Stomach (tissue), 9 donors: ENCODE measurements around the gene ATXN2. TPM values are rescaled to one million over a fixed set of nuclear protein-coding genes. Genes with fewer than 3 reads are reported as not detected.
"Not testable (repeated sequence)": the region's sequence is repeated elsewhere in the genome, so short reads cannot be mapped to it uniquely, and the experiment has no call there.

Source experiments
- DNase-seq, 2 donors: peaks; one replicate each; pipeline versions ENCODE4 v3.0.0 to v3.0.0-alpha.2; 2013 to 2019
- H3K27ac ChIP-seq, 5 donors: fragments of 200-600 bp in 4 of 5; sonication (generic) in 4 of 5; one replicate each; pipeline ENCODE4 v1.5.1; 2013 to 2019; ENCODE audit warnings: mild to moderate bottlenecking in 1 of 5, moderate library complexity in 1 of 5
- H3K27me3 ChIP-seq, 3 donors: fragments of 200-600 bp; sonication (generic); one replicate each; pipeline ENCODE4 v1.5.1; 2017 to 2019; ENCODE audit warnings: mixed run types in 1 of 3
- H3K36me3 ChIP-seq, 4 donors: fragments of 200-600 bp; sonication (generic); 1 replicate in 3 of 4; 2 replicates in 1 of 4; pipeline ENCODE4 v1.5.1; 2016 to 2019
- H3K4me1 ChIP-seq, 4 donors: fragments of 200-600 bp; sonication (generic); one replicate each; pipeline ENCODE4 v1.5.1; 2016 to 2019
- H3K4me3 ChIP-seq, 4 donors: fragments of 200-600 bp; sonication (generic) in 3 of 4; one replicate each; pipeline ENCODE4 v1.5.1; 2016 to 2019; ENCODE audit warnings: mild to moderate bottlenecking in 1 of 4
- H3K9me3 ChIP-seq, 4 donors: fragments of 200-600 bp; sonication (generic); one replicate each; pipeline ENCODE4 v1.5.1; 2016 to 2019
- CTCF ChIP-seq, 7 experiments: fragments of 450-650 bp in 4 of 7; fragments of 200-600 bp in 3 of 7; sonication (generic) in 3 of 7; IDR thresholded peaks; one replicate each; pipeline ENCODE4 v1.5.1; 2016 to 2019; ENCODE audit warnings: antibody characterized with exemption in 7 of 7, control low read depth in 2 of 7, mild to moderate bottlenecking in 1 of 7
- EP300 ChIP-seq: sonication (generic); formaldehyde crosslinking; IDR thresholded peaks from one replicate; pipeline ENCODE4 v1.6.1; 2017; ENCODE audit warnings: antibody characterized with exemption
- POLR2A ChIP-seq, 4 donors: fragments of 450-650 bp; IDR thresholded peaks; one replicate each; pipeline ENCODE4 v1.6.1; 2016; ENCODE audit warnings: antibody characterized with exemption in 4 of 4, control low read depth in 2 of 4, mild to moderate bottlenecking in 1 of 4, moderate library complexity in 1 of 4
- POLR2AphosphoS5 ChIP-seq, 3 donors: sonication (generic); formaldehyde crosslinking; IDR thresholded peaks; one replicate each; pipeline ENCODE4 v1.6.1; 2016; ENCODE audit warnings: antibody characterized with exemption in 3 of 3
- WGBS, 5 donors: extraction: QIAGEN DNeasy Blood & Tissue Kit in 3 of 5; methylation state at CpG; one replicate each; pipeline versions ENCODE4 v1.1.5 to v1.1.7; 2013 to 2018; 5-methylcytosine and 5-hydroxymethylcytosine counted together
- intact Hi-C: fragments of 100-400 bp; cut with DNase I; formaldehyde crosslinking; loops from one replicate; pipeline ENCODE4 v1.15.1; 2023; ENCODE audit warnings: low total_unique reads
- polyA plus RNA-seq, 3 donors: library from polyadenylated mRNA; stranded (reverse); fragments of 200-250 nt; gene quantifications; one replicate each; pipeline ENCODE4 v1.2.3, GENCODE V29; 2013
- total RNA-seq, 5 donors: library from RNA; depleted of rRNA; stranded (reverse); fragments of >200 nt; gene quantifications; one replicate each; pipeline versions ENCODE4 v1.1.0 to v1.2.3, GENCODE V29; 2014 to 2016
- donor health status: healthy with polysubstance abuse.
- donor health status: Bipolar disorder and iron deficiency.
- donor health status: healthy.

Gene ATXN2
- total and polyA plus RNA-seq, 8 donors, result 11.1 to 131 (median 61.2) TPM

DNA sequence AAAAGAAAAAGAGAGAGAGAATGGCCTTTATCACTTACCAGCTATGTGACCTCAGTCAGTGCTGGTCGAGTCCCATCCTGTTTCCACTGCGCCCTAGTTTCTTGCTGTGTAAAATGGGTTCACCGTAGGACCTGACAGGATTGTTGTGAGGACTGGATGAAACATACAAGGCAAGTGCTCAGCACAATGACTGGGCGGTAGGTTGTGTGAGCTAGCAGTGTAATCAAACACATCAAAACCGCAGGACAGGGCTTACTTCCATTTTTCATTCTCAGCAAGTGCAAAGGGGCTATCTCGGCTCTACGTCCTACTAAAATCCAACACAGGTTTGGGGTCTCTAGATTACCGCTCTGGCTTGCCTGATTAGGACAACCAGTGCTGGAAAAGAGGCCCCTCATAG lies 36.4 kb upstream of the ATXN2 start:
- intact Hi-C loops, result no loop called here
- no peak for TF ChIP-seq EP300
- no peak for TF ChIP-seq CTCF (IDR thresholded peaks at IDR 0.05)
- TF ChIP-seq POLR2A (IDR thresholded peaks at IDR 0.05), result no peak
- no peak for TF ChIP-seq POLR2AphosphoS5 (IDR thresholded peaks at IDR 0.05)
- DNase-seq, result peak in 1 of 2 donors; percentile 31
- Histone ChIP-seq H3K4me3 (no peak overlapping the region), H3K27ac (peak overlapping the region in 4 of 5 donors; percentile 38 to 71 (median 60)), H3K36me3 (peaks cover 0 to 6% (median 1%) of the 10 kb centered on the region in 4 donors), H3K9me3 (no peaks in the 10 kb centered on the region), H3K27me3 (no peaks in the 10 kb centered on the region), H3K4me1 (peaks cover 0 to 22% (median 16%) of the 10 kb centered on the region in 4 donors)
- 45 to 66% (median 63%) methylated on average over 8 of the region's 8 CpGs for whole genome bisulfite sequencing, 5 donors

- Histone ChIP-seq H3K4me3 (no peak overlapping the region), H3K9me3 (no peaks in the 10 kb centered on the region), H3K4me1 (no peaks in the 10 kb centered on the region), H3K27me3 (no peaks in the 10 kb centered on the region), H3K27ac (no peak overlapping the region), H3K36me3 (no peaks in the 10 kb centered on the region)
- intact Hi-C loops, result no loop called here
- TF ChIP-seq EP300 (no peak), CTCF (IDR thresholded peaks at IDR 0.05) (no peak), POLR2AphosphoS5 (IDR thresholded peaks at IDR 0.05) (no peak), POLR2A (IDR thresholded peaks at IDR 0.05) (no peak)
- 83 to 97% (median 90%) methylated on average over 7 of the region's 7 CpGs for WGBS, 5 donors
- DNase-seq, result no peak
Observed at GRCh38 chr12:111628505-111629260, 29.6 kb upstream of the ATXN2 start.

DNA sequence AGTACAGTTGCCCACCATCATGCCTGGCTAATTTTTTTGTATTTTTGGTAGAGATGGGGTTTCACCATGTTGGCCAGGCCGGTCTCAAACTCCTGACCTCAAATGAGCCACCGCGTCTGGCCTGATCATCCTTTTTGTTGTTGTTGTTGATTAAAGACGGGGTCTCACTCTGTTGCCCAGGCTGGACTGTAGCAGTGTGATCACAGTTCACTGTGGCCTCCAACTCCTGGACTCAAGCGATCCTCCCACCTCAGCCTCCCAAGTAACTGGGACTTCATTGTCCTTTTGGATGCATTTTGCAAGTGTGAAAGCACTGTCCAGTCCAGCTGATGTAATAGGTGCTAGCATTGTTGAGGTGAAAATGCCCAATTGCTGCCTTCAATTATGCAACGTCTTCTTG lies 27.1 kb upstream of the ATXN2 start:
- no peak overlapping the region for H3K27ac ChIP-seq
- no peaks in the 10 kb centered on the region for H3K9me3 ChIP-seq
- intact Hi-C loops, result no loop called here
- H3K36me3 ChIP-seq, result no peaks in the 10 kb centered on the region
- 90 to 100% (median 96%) methylated on average over 4 to 6 of the region's 6 CpGs for WGBS, 5 donors
- H3K4me3 ChIP-seq, result no peak overlapping the region
- no peak for DNase-seq
- TF ChIP-seq EP300 (no peak), CTCF (IDR thresholded peaks at IDR 0.05) (no peak), POLR2A (IDR thresholded peaks at IDR 0.05) (no peak), POLR2AphosphoS5 (IDR thresholded peaks at IDR 0.05) (no peak)
- no peaks in the 10 kb centered on the region for H3K27me3 ChIP-seq
- no peaks in the 10 kb centered on the region for H3K4me1 ChIP-seq

GRCh38 chr12:111624540-111624939 lies 25.4 kb upstream of the ATXN2 start:
- intact Hi-C loops, result no loop called here
- H3K4me3 ChIP-seq, result no peak overlapping the region
- WGBS, 5 donors, result 79 to 92% (median 84%) methylated on average over 6 to 8 of the region's 8 CpGs
- H3K36me3 ChIP-seq, result no peaks in the 10 kb centered on the region
- H3K27ac ChIP-seq, result no peak overlapping the region
- peak in 1 of 2 donors; percentile 16 for DNase-seq
- TF ChIP-seq POLR2AphosphoS5 (IDR thresholded peaks at IDR 0.05), result no peak
- no peak for TF ChIP-seq CTCF (IDR thresholded peaks at IDR 0.05)
- no peak for TF ChIP-seq POLR2A (IDR thresholded peaks at IDR 0.05)
- TF ChIP-seq EP300, result no peak
- no peaks in the 10 kb centered on the region for H3K9me3 ChIP-seq
- H3K27me3 ChIP-seq, result no peaks in the 10 kb centered on the region
- no peaks in the 10 kb centered on the region for H3K4me1 ChIP-seq

GRCh38 chr12:111617841-111618240 lies 18.7 kb upstream of the ATXN2 start:
- H3K36me3 ChIP-seq, H3K4me3 ChIP-seq, intact Hi-C loops, DNase-seq, H3K4me1 ChIP-seq, H3K27ac ChIP-seq, H3K27me3 ChIP-seq, H3K9me3 ChIP-seq: not testable (repeated sequence)
- 93 to 96% (median 96%) methylated on average over 9 to 10 of the region's 10 CpGs for whole genome bisulfite sequencing, 5 donors
